ENCODE measurements around the gene SART1.

SART1 gene

GRCh38 chr11:66017321-66017720 is 55.8 kb downstream of the SART1 start:
- Histone ChIP-seq H3K23ac (ENCODE audit: low read length in 2 of 2) (no peak overlapping the region), H3K18ac (ENCODE audit: low read depth in 1 of 2, low read length in 2 of 2) (no peak overlapping the region), H3K9me3 (ENCODE audit: control insufficient read depth, low read length) (no peaks in the 10 kb centered on the region), H3K4me3 (ENCODE audit: insufficient read depth in 1 of 2, low read depth in 1 of 2, low read length in 2 of 2) (no peak overlapping the region), H3K27ac (ENCODE audit: low read length, poor library complexity, severe bottlenecking) (no peak overlapping the region), H2AFZ (ENCODE audit: low read depth, low read length) (no peak overlapping the region), H2BK5ac (ENCODE audit: low read depth, low read length, poor library complexity, severe bottlenecking) (no peak overlapping the region), H3K79me1 (replicated peaks; ENCODE audit: low read length, poor library complexity, severe bottlenecking) (no peaks in the 10 kb centered on the region), H2BK120ac (ENCODE audit: low read depth, low read length) (no peak overlapping the region), H2AK5ac (ENCODE audit: low read length, severe bottlenecking) (no peak overlapping the region), H3K27me3 (ENCODE audit: control insufficient read depth in 1 of 2, insufficient read depth in 1 of 2, low read length in 2 of 2) (peaks cover 0 to 9% of the 10 kb centered on the region in 2 experiments), H3K4ac (ENCODE audit: low read depth in 1 of 2, low read length in 2 of 2) (no peak overlapping the region), H3K9ac (ENCODE audit: low read length) (no peak overlapping the region), H4K8ac (ENCODE audit: low read length) (no peak overlapping the region), H2BK12ac (ENCODE audit: low read length in 2 of 2) (no peak overlapping the region), H3K14ac (ENCODE audit: low read length in 2 of 2) (no peak overlapping the region), H3K4me2 (ENCODE audit: low read length, poor library complexity, severe bottlenecking) (no peak overlapping the region), H3K4me1 (ENCODE audit: control insufficient read depth, insufficient read depth, low read depth, low read length) (peaks cover 34% of the 10 kb centered on the region), H3K36me3 (ENCODE audit: control insufficient read depth in 1 of 2, insufficient read depth in 2 of 2, low read depth in 1 of 2, low read length in 2 of 2) (no peaks in the 10 kb centered on the region), H2BK15ac (ENCODE audit: low read depth, poor library complexity, severe bottlenecking) (no peak overlapping the region), H4K91ac (ENCODE audit: low read length) (no peak overlapping the region)
- no peak for DNase-seq
- WGBS: 85% methylated on average over 4 of the region's 4 CpGs

GRCh38 chr11:66020212-66020611 is 58.7 kb downstream of the SART1 start:
- Histone ChIP-seq H3K36me3 (ENCODE audit: control insufficient read depth in 1 of 2, insufficient read depth in 2 of 2, low read depth in 1 of 2, low read length in 2 of 2) (no peaks in the 10 kb centered on the region), H3K23ac (ENCODE audit: low read length in 2 of 2) (no peak overlapping the region), H3K27me3 (ENCODE audit: control insufficient read depth in 1 of 2, insufficient read depth in 1 of 2, low read length in 2 of 2) (peaks cover 0 to 14% of the 10 kb centered on the region in 2 experiments), H4K8ac (ENCODE audit: low read length) (peak overlapping the region; percentile 79), H3K79me1 (replicated peaks; ENCODE audit: low read length, poor library complexity, severe bottlenecking) (no peaks in the 10 kb centered on the region), H3K4me1 (ENCODE audit: control insufficient read depth, insufficient read depth, low read depth, low read length) (peaks cover 26% of the 10 kb centered on the region), H3K4me3 (ENCODE audit: insufficient read depth in 1 of 2, low read depth in 1 of 2, low read length in 2 of 2) (no peak overlapping the region), H4K91ac (ENCODE audit: low read length) (peak overlapping the region; percentile 0), H3K4ac (ENCODE audit: low read depth in 1 of 2, low read length in 2 of 2) (no peak overlapping the region), H3K14ac (ENCODE audit: low read length in 2 of 2) (no peak overlapping the region), H2BK5ac (ENCODE audit: low read depth, low read length, poor library complexity, severe bottlenecking) (no peak overlapping the region), H3K27ac (ENCODE audit: low read length, poor library complexity, severe bottlenecking) (no peak overlapping the region), H2BK15ac (ENCODE audit: low read depth, poor library complexity, severe bottlenecking) (no peak overlapping the region), H2AFZ (ENCODE audit: low read depth, low read length) (no peak overlapping the region), H2AK5ac (ENCODE audit: low read length, severe bottlenecking) (peak overlapping the region; percentile 75), H3K9me3 (ENCODE audit: control insufficient read depth, low read length) (no peaks in the 10 kb centered on the region), H3K9ac (ENCODE audit: low read length) (no peak overlapping the region), H3K18ac (ENCODE audit: low read depth in 1 of 2, low read length in 2 of 2) (peak overlapping the region in 1 of 2 experiments; percentile 40), H2BK12ac (ENCODE audit: low read length in 2 of 2) (peak overlapping the region in 1 of 2 experiments; percentile 65), H3K4me2 (ENCODE audit: low read length, poor library complexity, severe bottlenecking) (no peak overlapping the region), H2BK120ac (ENCODE audit: low read depth, low read length) (no peak overlapping the region)
- WGBS: 83% methylated on average over 8 of the region's 8 CpGs
- DNase-seq: no peak

- Histone ChIP-seq H2BK120ac (ENCODE audit: low read depth, low read length) (no peak overlapping the region), H3K4me1 (ENCODE audit: control insufficient read depth, insufficient read depth, low read depth, low read length) (peaks cover 20% of the 10 kb centered on the region), H4K8ac (ENCODE audit: low read length) (peak overlapping the region; percentile 77), H3K79me1 (replicated peaks; ENCODE audit: low read length, poor library complexity, severe bottlenecking) (no peaks in the 10 kb centered on the region), H3K27ac (ENCODE audit: low read length, poor library complexity, severe bottlenecking) (no peak overlapping the region), H2BK12ac (ENCODE audit: low read length in 2 of 2) (peak overlapping the region; percentile 29 to 84), H3K4me3 (ENCODE audit: insufficient read depth in 1 of 2, low read depth in 1 of 2, low read length in 2 of 2) (no peak overlapping the region), H3K9me3 (ENCODE audit: control insufficient read depth, low read length) (no peaks in the 10 kb centered on the region), H2AK5ac (ENCODE audit: low read length, severe bottlenecking) (no peak overlapping the region), H3K23ac (ENCODE audit: low read length in 2 of 2) (no peak overlapping the region), H2BK15ac (ENCODE audit: low read depth, poor library complexity, severe bottlenecking) (no peak overlapping the region), H4K91ac (ENCODE audit: low read length) (peak overlapping the region; percentile 74), H3K9ac (ENCODE audit: low read length) (peak overlapping the region; percentile 32), H3K4me2 (ENCODE audit: low read length, poor library complexity, severe bottlenecking) (no peak overlapping the region), H3K18ac (ENCODE audit: low read depth in 1 of 2, low read length in 2 of 2) (peak overlapping the region; percentile 14 to 83), H2BK5ac (ENCODE audit: low read depth, low read length, poor library complexity, severe bottlenecking) (no peak overlapping the region), H3K14ac (ENCODE audit: low read length in 2 of 2) (peak overlapping the region in 1 of 2 experiments; percentile 80), H3K36me3 (ENCODE audit: control insufficient read depth in 1 of 2, insufficient read depth in 2 of 2, low read depth in 1 of 2, low read length in 2 of 2) (no peaks in the 10 kb centered on the region), H2AFZ (ENCODE audit: low read depth, low read length) (no peak overlapping the region), H3K27me3 (ENCODE audit: control insufficient read depth in 1 of 2, insufficient read depth in 1 of 2, low read length in 2 of 2) (peaks cover 0 to 14% of the 10 kb centered on the region in 2 experiments), H3K4ac (ENCODE audit: low read depth in 1 of 2, low read length in 2 of 2) (peak overlapping the region in 1 of 2 experiments; percentile 60)
- peak; percentile 85 for DNase-seq
- 61% methylated on average over 15 of the region's 25 CpGs for WGBS
Measured at GRCh38 chr11:66020618-66021357, 59.3 kb downstream of the SART1 start.

- H3K4ac ChIP-seq (ENCODE audit: low read depth in 1 of 2, low read length in 2 of 2): no peak overlapping the region
- peak overlapping the region in 1 of 2 experiments; percentile 61 for H3K4me3 ChIP-seq (ENCODE audit: insufficient read depth in 1 of 2, low read depth in 1 of 2, low read length in 2 of 2)
- DNase-seq: peak; percentile 65
- no peak overlapping the region for H3K18ac ChIP-seq (ENCODE audit: low read depth in 1 of 2, low read length in 2 of 2)
- H3K36me3 ChIP-seq (ENCODE audit: control insufficient read depth in 1 of 2, insufficient read depth in 2 of 2, low read depth in 1 of 2, low read length in 2 of 2): no peaks in the 10 kb centered on the region
- peak overlapping the region; percentile 94 for H4K8ac ChIP-seq (ENCODE audit: low read length)
- H3K14ac ChIP-seq (ENCODE audit: low read length in 2 of 2): no peak overlapping the region
- no peak overlapping the region for H3K23ac ChIP-seq (ENCODE audit: low read length in 2 of 2)
- H3K9ac ChIP-seq (ENCODE audit: low read length): peak overlapping the region; percentile 78
- no peak overlapping the region for H3K27ac ChIP-seq (ENCODE audit: low read length, poor library complexity, severe bottlenecking)
- H2BK5ac ChIP-seq (ENCODE audit: low read depth, low read length, poor library complexity, severe bottlenecking): no peak overlapping the region
- no peak overlapping the region for H2BK120ac ChIP-seq (ENCODE audit: low read depth, low read length)
- 27% methylated on average over 46 of the region's 46 CpGs for whole genome bisulfite sequencing
- peak overlapping the region; percentile 59 for H2AFZ ChIP-seq (ENCODE audit: low read depth, low read length)
- H3K79me1 ChIP-seq (replicated peaks; ENCODE audit: low read length, poor library complexity, severe bottlenecking): no peaks in the 10 kb centered on the region
- H2AK5ac ChIP-seq (ENCODE audit: low read length, severe bottlenecking): no peak overlapping the region
- peak overlapping the region; percentile 73 for H3K4me2 ChIP-seq (ENCODE audit: low read length, poor library complexity, severe bottlenecking)
- H4K91ac ChIP-seq (ENCODE audit: low read length): no peak overlapping the region
- H2BK12ac ChIP-seq (ENCODE audit: low read length in 2 of 2): no peak overlapping the region
- H2BK15ac ChIP-seq (ENCODE audit: low read depth, poor library complexity, severe bottlenecking): no peak overlapping the region
- peaks cover 16% of the 10 kb centered on the region for H3K4me1 ChIP-seq (ENCODE audit: control insufficient read depth, insufficient read depth, low read depth, low read length)
- H3K27me3 ChIP-seq (ENCODE audit: control insufficient read depth in 1 of 2, insufficient read depth in 1 of 2, low read length in 2 of 2): peaks cover 0 to 15% of the 10 kb centered on the region in 2 experiments
- no peaks in the 10 kb centered on the region for H3K9me3 ChIP-seq (ENCODE audit: control insufficient read depth, low read length)
Measured at GRCh38 chr11:66022401-66023185, 61.1 kb downstream of the SART1 start.
